ENCODE measurements around the gene PCSK1N.

The PCSK1N gene

GRCh38 chrX:48787505-48788443, 47.6 kb downstream of the PCSK1N start:
- DNase-seq: no peak

DNA sequence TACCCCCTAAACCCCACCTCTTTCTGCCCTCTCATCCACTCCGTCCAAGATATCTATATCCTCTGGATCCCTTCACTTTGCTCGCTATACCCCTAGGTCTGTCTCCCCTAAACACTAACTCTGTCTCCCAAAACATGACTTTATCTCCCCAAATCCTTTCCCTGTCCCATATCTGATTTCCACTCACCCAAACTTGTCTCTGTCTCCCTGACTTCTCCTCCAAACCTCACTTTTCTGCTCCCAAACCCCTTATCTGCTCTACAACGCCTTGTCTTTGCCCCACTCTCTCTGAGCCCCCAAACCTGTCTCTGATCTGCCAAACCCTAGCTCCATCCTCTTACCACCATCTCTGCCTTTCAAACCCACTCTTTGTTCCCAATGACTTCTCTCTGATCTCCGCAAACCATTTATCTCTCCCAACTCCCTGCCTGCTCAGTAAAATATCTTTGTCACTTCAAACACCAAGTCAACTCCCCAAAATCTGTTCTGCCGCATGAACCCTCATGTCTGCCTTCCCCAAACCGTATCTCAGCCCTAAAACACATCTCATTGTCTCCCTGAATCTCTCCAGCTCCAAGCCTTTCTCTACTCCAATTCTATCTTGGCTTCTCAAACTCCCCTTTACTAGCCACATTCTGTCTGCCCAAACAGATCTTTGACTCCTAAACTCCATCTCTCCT, 48.4 kb downstream of the PCSK1N start:
- no peak for DNase-seq

GRCh38 chrX:48786341-48786800, 49.0 kb downstream of the PCSK1N start, which contains the start of gene GATA1:
TSS of gene GATA1 (plus strand) at chrX:48786590. CDS start at chrX:48791110, 4,520 bp downstream.
- DNase-seq: no peak

DNA sequence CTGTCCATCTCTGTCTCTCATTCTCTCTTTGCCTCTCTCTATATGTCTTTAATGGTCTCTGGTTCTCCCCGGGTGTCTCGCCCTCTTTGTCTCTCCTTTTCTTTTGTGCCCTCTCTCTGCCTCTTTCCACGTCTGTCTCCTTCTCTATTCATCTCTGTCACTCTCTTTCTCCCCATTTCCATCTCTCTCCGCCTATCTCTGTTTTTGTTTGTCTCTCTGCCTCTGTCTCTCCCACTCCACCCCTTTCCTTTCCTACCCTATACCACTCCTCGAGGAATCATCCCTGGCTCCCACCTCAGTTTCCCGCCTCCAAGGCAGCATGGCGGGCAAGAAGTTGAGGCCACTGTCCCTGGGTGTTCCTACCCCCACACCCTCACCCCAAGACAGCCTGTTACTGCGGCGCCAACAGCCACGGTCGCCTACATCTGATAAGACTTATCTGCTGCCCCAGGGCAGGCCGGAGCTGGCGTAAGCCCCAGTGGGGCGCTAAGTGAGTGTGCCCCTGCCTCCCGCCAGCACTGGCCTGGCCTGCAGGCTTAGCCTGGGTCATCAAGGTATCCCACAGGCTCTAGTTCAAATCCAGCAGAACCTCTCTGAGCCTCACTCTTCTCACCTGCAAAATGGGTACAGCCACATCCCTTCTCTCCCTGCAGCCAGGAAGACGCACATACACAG, 49.7 kb downstream of the PCSK1N start:
- no peak for DNase-seq

DNA sequence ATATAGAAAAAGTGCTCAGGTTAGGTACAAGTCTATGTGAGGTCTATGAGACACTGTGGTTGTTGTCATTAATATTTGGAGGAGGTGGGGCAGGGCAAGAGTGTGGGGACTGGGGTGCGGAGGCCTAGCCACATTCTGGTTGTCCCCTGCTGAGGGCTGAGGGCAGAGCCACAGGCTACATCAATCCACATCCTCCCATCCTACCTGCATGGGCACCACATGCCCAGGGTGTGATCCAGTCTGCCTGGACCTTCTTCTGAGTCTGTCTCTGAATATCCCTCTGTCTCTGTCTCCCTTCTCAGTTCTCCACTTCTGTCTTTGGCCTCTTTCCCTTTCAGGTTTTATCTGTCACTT, 50.2 kb downstream of the PCSK1N start:
- no peak for DNase-seq

GRCh38 chrX:48784726-48785125, 50.7 kb downstream of the PCSK1N start:
- DNase-seq: no peak

GRCh38 chrX:48782795-48783194, 52.6 kb downstream of the PCSK1N start:
- no peak for DNase-seq

- DNase-seq: no peak
Observed at GRCh38 chrX:48782216-48782615, 53.2 kb downstream of the PCSK1N start.

- no peak for DNase-seq
Observed at GRCh38 chrX:48781705-48782104, 53.7 kb downstream of the PCSK1N start.
